Diencephalon (tissue), 1 donor: ENCODE data around the gene APOBEC2. TPM values are rescaled to one million over a fixed set of nuclear protein-coding genes. Genes with fewer than 3 reads are reported as not detected.

Experiments
- total RNA-seq: library from RNA; depleted of rRNA; stranded (reverse); fragments of >200 nt; gene quantifications from one replicate; pipeline ENCODE4 v1.2.3, GENCODE V29; 2014

APOBEC2 gene
- not detected for total RNA-seq

DNA sequence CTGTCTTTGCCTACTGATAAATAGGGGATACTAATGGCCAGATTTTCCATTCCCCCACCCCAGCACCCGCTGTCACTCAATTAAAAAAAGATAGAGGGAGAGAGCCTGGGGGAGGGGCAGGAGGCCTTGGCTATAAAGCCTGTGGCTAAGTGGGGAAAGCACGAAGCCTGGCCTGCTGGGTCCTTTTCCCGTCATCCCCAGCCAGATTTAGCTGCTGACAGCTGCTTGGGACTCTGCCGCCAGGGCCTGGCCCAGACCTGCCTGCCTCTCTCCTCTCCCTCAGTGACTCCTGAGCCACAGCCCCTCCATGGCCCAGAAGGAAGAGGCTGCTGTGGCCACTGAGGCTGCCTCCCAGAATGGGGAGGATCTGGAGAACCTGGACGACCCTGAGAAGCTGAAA, at the start of gene APOBEC2:
Gene APOBEC2, plus strand, starts transcription at position 162 of the 400 bp plus-strand sequence. Its CDS starts 146 bp downstream, at position 308.

DNA sequence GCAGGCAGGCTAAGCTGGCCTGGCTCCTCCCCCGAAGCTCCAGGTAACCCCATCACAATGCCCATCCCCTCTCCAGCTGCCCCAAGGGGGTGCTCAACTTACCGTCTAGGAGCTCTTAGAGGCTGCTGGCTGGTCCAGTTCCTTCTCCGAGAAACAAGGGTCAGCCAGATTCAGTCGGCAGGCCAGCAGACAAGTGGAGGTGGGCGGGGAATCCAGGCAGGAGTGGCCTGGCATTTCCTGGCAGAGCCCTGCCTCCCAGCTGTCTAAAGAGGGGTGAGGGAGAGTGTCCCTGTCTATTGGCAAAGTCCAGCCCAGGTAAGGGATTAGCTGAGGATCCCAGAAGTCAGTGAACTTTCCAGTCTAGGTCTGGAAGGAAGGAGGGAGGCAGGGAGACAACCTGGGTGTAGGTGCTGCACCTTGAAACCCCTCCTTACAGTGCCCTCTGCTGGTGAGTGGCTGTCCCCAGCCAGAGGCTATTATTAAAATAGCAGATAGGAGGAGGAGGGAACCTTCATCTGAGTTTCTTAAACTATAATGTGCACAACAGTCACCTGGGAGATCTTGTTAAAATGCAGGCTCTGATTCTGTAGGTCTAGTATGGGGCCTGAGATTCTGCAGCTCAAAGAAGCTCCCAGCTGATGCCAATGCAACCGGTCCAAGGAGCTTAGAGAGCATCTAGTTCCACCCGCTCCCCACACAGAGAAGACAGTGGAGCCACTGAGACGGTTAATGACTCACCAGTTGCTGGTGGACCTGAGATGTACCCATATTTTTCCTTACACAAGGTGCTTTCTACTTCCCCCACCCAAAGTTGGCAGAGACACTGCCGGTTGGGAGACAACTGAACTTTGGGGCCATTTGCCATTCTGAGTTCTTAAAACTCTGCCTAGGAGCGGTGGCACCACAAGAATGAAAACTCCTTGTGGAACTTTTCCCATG, 13.7 kb upstream of the APOBEC2 start, which contains the start of gene UNC5CL:
Gene UNC5CL, minus strand, starts transcription at position 162 of the 939 bp plus-strand sequence. CDS start 4,147 bp downstream, outside the sequence.

DNA sequence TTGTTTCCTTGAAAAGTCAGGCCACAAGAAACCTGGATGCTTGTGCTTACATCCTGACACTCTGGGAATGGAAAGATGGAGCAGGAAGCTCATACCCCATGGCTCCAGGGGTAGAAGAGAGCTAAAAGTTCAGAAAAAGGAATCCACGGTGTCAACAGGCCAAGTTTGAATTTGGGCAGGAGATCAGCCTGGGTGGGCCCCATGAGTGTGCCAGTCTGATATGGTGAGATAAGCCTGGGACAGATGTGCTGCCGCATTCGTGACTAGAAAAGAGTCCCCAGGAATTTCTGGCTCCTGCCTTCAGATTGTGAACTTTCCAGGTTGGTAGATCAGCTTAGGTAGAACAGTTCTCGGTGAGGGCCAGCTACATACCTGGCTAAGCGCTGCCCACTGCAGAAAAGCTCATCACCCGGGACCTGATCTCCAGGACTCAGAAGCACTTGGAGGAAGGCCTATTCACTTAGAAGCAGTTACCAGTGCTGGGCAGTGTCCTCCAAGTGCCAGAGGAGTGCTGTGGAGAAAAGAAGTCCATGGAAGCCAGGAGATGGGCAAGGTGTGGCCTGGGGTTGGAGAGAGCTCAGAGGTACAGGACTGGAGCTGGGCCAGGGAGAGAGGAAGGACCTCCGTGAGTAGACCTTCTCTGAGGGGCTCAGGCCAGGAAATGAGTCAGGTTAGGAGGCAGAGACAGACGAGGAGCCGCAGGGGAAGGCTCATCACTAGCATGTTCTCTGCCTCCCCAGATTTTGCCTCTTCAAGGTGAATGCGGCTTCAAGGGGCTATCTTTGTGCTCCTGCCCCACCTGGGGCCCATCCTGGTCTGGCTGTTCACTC, 10.6 kb upstream of the APOBEC2 start, which contains the start of gene TSPO2:
Gene TSPO2, plus strand, starts transcription at position 242 of the 830 bp plus-strand sequence. Its CDS starts 519 bp downstream, at position 761.

DNA sequence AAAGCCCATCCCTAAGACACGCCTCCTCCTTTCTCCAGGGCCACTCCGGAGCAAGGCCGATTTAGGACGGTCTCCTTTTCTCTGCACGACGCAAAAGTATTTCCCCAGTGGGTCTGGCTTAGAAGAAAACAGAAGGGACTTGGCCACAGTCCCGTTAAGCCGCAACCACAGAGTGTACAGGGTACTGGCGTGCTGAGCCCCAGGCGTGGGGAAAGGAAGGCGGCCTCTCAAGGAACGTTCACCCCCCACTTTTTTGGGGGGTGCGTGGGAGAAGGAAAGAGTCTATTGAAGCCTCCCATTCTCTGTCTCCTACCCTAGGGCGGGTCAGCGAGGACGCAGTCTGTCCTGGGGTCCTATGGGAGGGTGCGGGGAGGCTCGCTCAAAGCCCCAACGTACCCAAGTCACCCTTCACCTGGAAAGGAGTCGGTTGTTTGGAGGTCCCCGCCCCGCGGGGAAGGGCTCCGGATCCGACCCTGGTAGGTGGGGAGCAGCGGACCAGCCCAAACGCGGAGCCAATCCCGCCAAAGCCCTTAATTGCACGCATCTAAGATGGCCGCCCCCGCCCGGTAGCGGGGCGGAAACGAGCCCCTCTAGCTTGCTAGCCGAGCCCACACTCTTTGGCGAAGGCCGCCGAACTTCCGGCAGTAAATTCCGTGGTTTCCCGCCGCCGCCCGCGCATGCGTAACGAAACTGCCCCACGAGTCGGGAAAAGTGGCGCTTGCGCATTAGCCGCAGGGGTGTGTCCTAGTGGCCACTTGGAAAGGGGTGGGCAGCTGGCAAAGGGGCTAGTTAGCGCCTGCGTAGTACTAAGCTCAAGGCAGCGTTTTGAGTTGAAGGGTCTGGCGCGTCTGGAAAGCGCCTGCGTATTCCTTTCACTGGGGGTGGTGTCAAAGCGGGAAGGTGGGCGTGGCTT, 19.2 kb downstream of the APOBEC2 start, which contains the start of gene OARD1:
Gene OARD1, minus strand, starts transcription at position 434 of the 913 bp plus-strand sequence. CDS start 722 bp downstream, outside the sequence.

DNA sequence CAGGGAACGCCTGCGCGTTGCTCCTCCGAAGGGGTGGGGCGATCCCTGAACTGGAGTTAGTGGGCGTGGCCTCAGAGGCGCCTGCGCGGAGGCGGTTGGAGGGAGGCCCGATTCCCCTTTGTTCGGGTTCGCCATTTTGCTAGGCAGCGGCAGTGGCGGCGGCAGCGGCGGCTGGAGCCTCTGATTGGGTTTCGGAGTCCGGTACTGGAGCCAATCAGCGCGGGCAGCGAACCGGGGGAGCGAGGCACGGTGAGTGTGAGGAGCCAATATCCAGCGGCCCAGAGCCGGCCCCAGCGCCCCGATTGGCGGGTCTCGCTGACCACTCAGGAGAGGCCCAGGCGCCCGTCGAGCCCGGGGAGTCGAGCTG, 19.8 kb downstream of the APOBEC2 start, which contains the start of gene NFYA:
Gene NFYA, plus strand, starts transcription at position 139 of the 367 bp plus-strand sequence. CDS start 6,116 bp downstream, outside the sequence.

Other genes starting within 250 kb of the APOBEC2 start
- gene UNC5CL, start 14.0 kb upstream of the APOBEC2 start, total RNA-seq = 0.23 TPM
- not detected for gene TSPO2, start 10.7 kb upstream of the APOBEC2 start, total RNA-seq
- 16.1 TPM for gene OARD1, start 19.2 kb downstream of the APOBEC2 start, total RNA-seq
- gene NFYA, start 19.8 kb downstream of the APOBEC2 start, total RNA-seq = 36.2 TPM
- not detected for gene TREML1, start 101.1 kb downstream of the APOBEC2 start, total RNA-seq
- 8.5 TPM for gene TREM2, start 109.9 kb downstream of the APOBEC2 start, total RNA-seq
- gene TREML2, start 147.9 kb downstream of the APOBEC2 start, total RNA-seq = not detected
- not detected for gene TREML4, start 175.1 kb downstream of the APOBEC2 start, total RNA-seq
- not detected for gene TREM1, start 233.5 kb downstream of the APOBEC2 start, total RNA-seq